A549 (cell line): ENCODE results near the gene TSPAN18. TPM values are rescaled to one million over a fixed set of nuclear protein-coding genes. Genes with fewer than 3 reads are reported as not detected.

Source experiments
- ATAC-seq, 2 experiments: fragments of 200-7000 bp in 1 of 2; fragments of >200 bp in 1 of 2; cut with Nextera tagmentation in 1 of 2; cut with Tn5 transposase in 1 of 2; 3 replicates each; pipeline versions ENCODE4 v1.8.0 to v1.9.1; 2018 to 2020; ENCODE audit warnings: mild to moderate bottlenecking in 1 of 2, moderate library complexity in 1 of 2
- CTCF ChIA-PET: fragments of 300-600 bp; sonication (Branson Sonifier 250); formaldehyde crosslinking; extraction: SDS; loops from one replicate; lab custom pipeline; 2021; ENCODE audit warnings: antibody characterized with exemption, inconsistent platforms; lab: Yijun Ruan, JAX
- POLR2A ChIA-PET: fragments of 350-600 bp; formaldehyde crosslinking; extraction: SDS; loops from one replicate; lab custom pipeline; 2021; ENCODE audit warnings: antibody characterized with exemption, inconsistent platforms; lab: Yijun Ruan, JAX
- DNase-seq, 2 experiments: peaks; one replicate each; pipeline versions ENCODE4 v3.0.0 to v3.0.0-alpha.2; 2011 to 2016; ENCODE audit warnings: low read depth in 1 of 2, low spot score in 1 of 2
- FAIRE-seq: peaks from 2 replicates; lab custom pipeline; 2011; peaks lifted over from hg19 to GRCh38; lab: Jason Lieb, UNC
- H3K27ac ChIP-seq, 2 experiments: fragments of >200 bp; sonication (Bioruptor Twin); formaldehyde crosslinking; 3 replicates each; pipeline ENCODE4 v1.5.1; 2016 to 2017
- H3K4me1 ChIP-seq: fragments of >200 bp; sonication (Bioruptor Twin); formaldehyde crosslinking; 3 replicates; pipeline ENCODE4 v1.6.1; 2016
- H3K4me2 ChIP-seq: fragments of >200 bp; sonication (Bioruptor Twin); formaldehyde crosslinking; 3 replicates; pipeline ENCODE4 v1.6.1; 2016
- H3K4me3 ChIP-seq: fragments of >200 bp; sonication (Bioruptor Twin); formaldehyde crosslinking; 3 replicates; pipeline ENCODE4 v1.5.1; 2016
- H3K9me3 ChIP-seq: fragments of >200 bp; sonication (Bioruptor Twin); formaldehyde crosslinking; 3 replicates; pipeline ENCODE4 v1.6.1; 2016
- CEBPB ChIP-seq, 2 experiments: fragments of >200 bp in 1 of 2; sonication (Bioruptor Twin) in 1 of 2; formaldehyde crosslinking in 1 of 2; IDR thresholded peaks; 2 replicates each; pipeline ENCODE4 v1.6.1; 2012 to 2016
- CHD4 ChIP-seq: fragments of 200-600 bp; sonication (generic); IDR thresholded peaks from 2 replicates; pipeline ENCODE4 v1.6.1; 2016; ENCODE audit warnings: antibody characterized with exemption, mild to moderate bottlenecking, borderline replicate concordance
- EHMT2 ChIP-seq: fragments of 200-600 bp; sonication (generic); IDR thresholded peaks from 2 replicates; pipeline ENCODE4 v1.6.1; 2016; ENCODE audit warnings: antibody characterized with exemption, low read depth, mild to moderate bottlenecking, moderate library complexity
- FOSL2 ChIP-seq, 2 experiments: fragments of 450-650 bp in 1 of 2; fragments of >200 bp in 1 of 2; sonication (Bioruptor Twin) in 1 of 2; formaldehyde crosslinking; IDR thresholded peaks; 2 replicates each; pipeline versions ENCODE4 v1.5.0 to v1.6.1; 2016 to 2020; ENCODE audit warnings: mild to moderate bottlenecking in 1 of 2, moderate library complexity in 1 of 2
- GATA3 ChIP-seq: IDR thresholded peaks from 2 replicates; pipeline ENCODE4 v1.6.1; 2012; ENCODE audit warnings: borderline replicate concordance
- HEYL ChIP-seq: fragments of 250-450 bp; sonication (Bioruptor Pico); IDR thresholded peaks from 2 replicates; pipeline ENCODE4 v1.8.0; 2021; ENCODE audit warnings: mild to moderate bottlenecking, moderate library complexity
- HOXB5 ChIP-seq: fragments of 250-450 bp; sonication (Bioruptor Pico); IDR thresholded peaks from 2 replicates; pipeline ENCODE4 v1.5.0; 2020; ENCODE audit warnings: mild to moderate bottlenecking, moderate library complexity
- KDM1A ChIP-seq: fragments of 200-600 bp; sonication (generic); IDR thresholded peaks from 2 replicates; pipeline ENCODE4 v1.6.1; 2016; ENCODE audit warnings: low read depth, mild to moderate bottlenecking
- KDM5A ChIP-seq: fragments of 200-600 bp; sonication (generic); IDR thresholded peaks from 2 replicates; pipeline ENCODE4 v1.6.1; 2016; ENCODE audit warnings: antibody characterized with exemption, mild to moderate bottlenecking
- MAZ ChIP-seq: fragments of 150-350 bp; IDR thresholded peaks from 2 replicates; pipeline ENCODE4 v1.6.1; 2014; ENCODE audit warnings: antibody characterized with exemption, low read depth, low read length, borderline replicate concordance
- MYC ChIP-seq: IDR thresholded peaks from 2 replicates; pipeline ENCODE4 v1.6.1; 2012; ENCODE audit warnings: mild to moderate bottlenecking, inconsistent platforms, low read length, improper control_type of control experiment, borderline replicate concordance
- PHF8 ChIP-seq: fragments of 200-600 bp; sonication (generic); IDR thresholded peaks from 2 replicates; pipeline ENCODE4 v1.6.1; 2016; ENCODE audit warnings: low read depth, mild to moderate bottlenecking, antibody characterized with exemption, moderate library complexity, borderline replicate concordance
- POLR2A ChIP-seq: IDR thresholded peaks from 2 replicates; pipeline ENCODE4 v1.6.1; 2012; ENCODE audit warnings: mild to moderate bottlenecking, low read length
- SMC3 ChIP-seq: fragments of >200 bp; sonication (Bioruptor Twin); formaldehyde crosslinking; IDR thresholded peaks from 3 replicates; pipeline ENCODE4 v1.6.1; 2018; ENCODE audit warnings: inconsistent platforms
- TFCP2L1 ChIP-seq: fragments of 250-450 bp; sonication (Bioruptor Pico); IDR thresholded peaks from 2 replicates; pipeline ENCODE4 v1.5.0; 2021; ENCODE audit warnings: mild to moderate bottlenecking
- ZNF302 ChIP-seq: fragments of 250-450 bp; sonication (Bioruptor Pico); IDR thresholded peaks from 2 replicates; pipeline ENCODE4 v1.9.0; 2021; ENCODE audit warnings: inconsistent platforms, mild to moderate bottlenecking, moderate library complexity
- WGBS: methylation state at CpG from one replicate; pipeline ENCODE4 v1.1.6; 2017; ENCODE audit errors: missing lambda C conversion rate; 5-methylcytosine and 5-hydroxymethylcytosine counted together
- polyA plus RNA-seq, 4 experiments: library from polyadenylated mRNA; depleted of rRNA in 3 of 4; stranded (reverse); fragments of >200 nt; fragmentation: RNase III in 1 of 4; extraction: RNeasy Plus Mini Kit Qiagen cat#74134 plus additional on column Dnase treatment in 1 of 4; gene quantifications; 2 replicates in 3 of 4; 3 replicates in 1 of 4; pipeline ENCODE4 v1.2.3, GENCODE V29; 2011 to 2017
- TF ChIP-seq, protein P1 (sequence below): fragments of 450-650 bp; IDR thresholded peaks from 2 replicates; pipeline ENCODE4 v1.6.1; 2014; ENCODE audit warnings: antibody characterized with exemption
- TF ChIP-seq, protein P2 (sequence below): fragments of 250-450 bp; sonication (Bioruptor Pico); IDR thresholded peaks from 2 replicates; pipeline ENCODE4 v1.5.0; 2020; ENCODE audit warnings: low read depth, mild to moderate bottlenecking, moderate library complexity
- TF ChIP-seq, protein P3 (sequence below): fragments of >200 bp; sonication (Bioruptor Twin); formaldehyde crosslinking; IDR thresholded peaks from 2 replicates; pipeline ENCODE4 v1.6.1; 2016
- TF ChIP-seq, protein P4 (sequence below): fragments of >200 bp; sonication (Bioruptor Twin); formaldehyde crosslinking; IDR thresholded peaks from 3 replicates; pipeline ENCODE4 v1.6.1; 2016
- TF ChIP-seq, protein P5 (sequence below): fragments of >200 bp; sonication (Bioruptor Twin); formaldehyde crosslinking; IDR thresholded peaks from 3 replicates; pipeline ENCODE4 v1.5.1; 2016

TSPAN18 gene
- polyA plus RNA-seq, 2 of the 4 experiments (the other 2 are of a cell fraction), result 0.81 to 4.5 TPM

DNA sequence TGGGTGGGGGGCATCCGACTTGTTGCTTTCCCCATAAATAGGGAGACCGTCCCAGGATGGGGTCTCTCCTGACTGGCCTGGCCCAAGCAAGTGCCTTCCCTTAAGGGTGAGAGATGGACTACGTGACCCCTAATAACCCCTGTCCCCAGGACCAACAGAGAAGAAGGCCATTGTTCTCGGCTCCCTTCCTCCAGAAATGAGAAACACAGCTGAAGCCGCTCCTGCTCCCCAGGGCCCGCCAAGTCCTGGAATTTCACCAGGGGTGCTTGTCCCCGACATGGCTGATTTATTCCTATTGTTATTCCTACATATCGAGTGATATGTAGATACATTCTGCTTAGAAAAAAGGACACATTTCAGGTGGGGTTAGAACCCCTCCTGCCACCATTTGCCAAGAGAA lies 123.2 kb downstream of the TSPAN18 start:
- no peak overlapping the region for H3K27ac ChIP-seq
- ChIA-PET POLR2A (no interaction called here), CTCF (no interaction called here)
- H3K9me3 ChIP-seq, result peaks cover 5% of the 10 kb centered on the region; the same call in 1 of the 3 replicates
- no peak for FAIRE-seq
- peaks cover 23% of the 10 kb centered on the region for H3K4me1 ChIP-seq
- ATAC-seq, result no peak
- H3K4me2 ChIP-seq, result no peak overlapping the region
- 89% methylated on average over 6 of the region's 8 CpGs for whole genome bisulfite sequencing
- no peak overlapping the region for H3K4me3 ChIP-seq
- no peak for DNase-seq
- TF ChIP-seq EHMT2, result no peak
- no peak for TF ChIP-seq KDM5A
- no peak for TF ChIP-seq CHD4
- TF ChIP-seq ZNF302 (CRISPR knock-in tag), result no peak
- TF ChIP-seq HEYL (CRISPR knock-in tag), result no peak
- TF ChIP-seq POLR2A, result no peak
- no peak for TF ChIP-seq SMC3
- TF ChIP-seq MAZ, result no peak
- TF ChIP-seq PHF8, result no peak
- TF ChIP-seq, protein P1, sequence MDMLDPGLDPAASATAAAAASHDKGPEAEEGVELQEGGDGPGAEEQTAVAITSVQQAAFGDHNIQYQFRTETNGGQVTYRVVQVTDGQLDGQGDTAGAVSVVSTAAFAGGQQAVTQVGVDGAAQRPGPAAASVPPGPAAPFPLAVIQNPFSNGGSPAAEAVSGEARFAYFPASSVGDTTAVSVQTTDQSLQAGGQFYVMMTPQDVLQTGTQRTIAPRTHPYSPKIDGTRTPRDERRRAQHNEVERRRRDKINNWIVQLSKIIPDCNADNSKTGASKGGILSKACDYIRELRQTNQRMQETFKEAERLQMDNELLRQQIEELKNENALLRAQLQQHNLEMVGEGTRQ, result no peak
- no peak for TF ChIP-seq HOXB5
- TF ChIP-seq, protein P2, sequence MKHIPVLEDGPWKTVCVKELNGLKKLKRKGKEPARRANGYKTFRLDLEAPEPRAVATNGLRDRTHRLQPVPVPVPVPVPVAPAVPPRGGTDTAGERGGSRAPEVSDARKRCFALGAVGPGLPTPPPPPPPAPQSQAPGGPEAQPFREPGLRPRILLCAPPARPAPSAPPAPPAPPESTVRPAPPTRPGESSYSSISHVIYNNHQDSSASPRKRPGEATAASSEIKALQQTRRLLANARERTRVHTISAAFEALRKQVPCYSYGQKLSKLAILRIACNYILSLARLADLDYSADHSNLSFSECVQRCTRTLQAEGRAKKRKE, result no peak
- TF ChIP-seq GATA3, result no peak
- no peak for TF ChIP-seq TFCP2L1 (CRISPR knock-in tag)
- TF ChIP-seq MYC, result no peak
- TF ChIP-seq, protein P3, sequence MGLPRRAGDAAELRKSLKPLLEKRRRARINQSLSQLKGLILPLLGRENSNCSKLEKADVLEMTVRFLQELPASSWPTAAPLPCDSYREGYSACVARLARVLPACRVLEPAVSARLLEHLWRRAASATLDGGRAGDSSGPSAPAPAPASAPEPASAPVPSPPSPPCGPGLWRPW, result no peak

DNA sequence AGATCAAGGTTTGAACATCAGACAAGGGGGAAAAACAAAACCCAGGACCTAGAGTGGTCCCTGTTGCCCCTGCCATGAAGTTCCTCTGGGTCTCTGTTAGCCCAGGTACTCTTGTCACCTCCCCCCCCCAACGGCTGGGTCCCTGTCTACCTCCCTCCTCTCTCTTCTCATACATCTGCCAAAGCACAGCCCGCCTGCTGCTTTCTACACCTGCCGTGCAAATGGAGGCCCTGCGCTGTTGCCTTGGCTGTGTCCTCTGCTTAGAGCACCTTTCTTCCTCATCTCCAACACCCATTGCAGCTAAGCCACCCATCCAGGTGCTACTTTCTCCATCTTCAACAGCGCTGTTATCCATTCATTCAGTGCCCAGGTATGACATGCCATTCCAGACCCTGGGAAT lies 124.7 kb downstream of the TSPAN18 start:
- ChIA-PET POLR2A (no interaction called here), CTCF (interaction anchor here (1.0 to 1.7 kb wide), 2 partner anchors 22 to 35 kb away, joined by 3 to 4 read pairs; no protein-coding TSS in a partner anchor)
- H3K4me2 ChIP-seq, result no peak overlapping the region
- no peak for DNase-seq
- 94% methylated on average over 4 of the region's 5 CpGs for WGBS
- peaks cover 5% of the 10 kb centered on the region; the same call in 1 of the 3 replicates for H3K9me3 ChIP-seq
- H3K4me3 ChIP-seq, result no peak overlapping the region
- H3K27ac ChIP-seq, result no peak overlapping the region; a peak in 1 of 6 replicates
- H3K4me1 ChIP-seq, result peaks cover 37% of the 10 kb centered on the region
- no peak for TF ChIP-seq ZNF302 (CRISPR knock-in tag)
- TF ChIP-seq CEBPB (IDR thresholded peaks at IDR 0.05), result no peak
- TF ChIP-seq CHD4, result no peak
- TF ChIP-seq, protein P4, sequence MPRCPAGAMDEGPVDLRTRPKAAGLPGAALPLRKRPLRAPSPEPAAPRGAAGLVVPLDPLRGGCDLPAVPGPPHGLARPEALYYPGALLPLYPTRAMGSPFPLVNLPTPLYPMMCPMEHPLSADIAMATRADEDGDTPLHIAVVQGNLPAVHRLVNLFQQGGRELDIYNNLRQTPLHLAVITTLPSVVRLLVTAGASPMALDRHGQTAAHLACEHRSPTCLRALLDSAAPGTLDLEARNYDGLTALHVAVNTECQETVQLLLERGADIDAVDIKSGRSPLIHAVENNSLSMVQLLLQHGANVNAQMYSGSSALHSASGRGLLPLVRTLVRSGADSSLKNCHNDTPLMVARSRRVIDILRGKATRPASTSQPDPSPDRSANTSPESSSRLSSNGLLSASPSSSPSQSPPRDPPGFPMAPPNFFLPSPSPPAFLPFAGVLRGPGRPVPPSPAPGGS, result no peak
- no peak for TF ChIP-seq EHMT2
- TF ChIP-seq FOSL2 (IDR thresholded peaks at IDR 0.05), result no peak
- no peak for TF ChIP-seq FOSL2 (CRISPR knock-in tag; IDR thresholded peaks at IDR 0.05)
- TF ChIP-seq KDM1A, result no peak
- TF ChIP-seq KDM5A, result no peak
- TF ChIP-seq, protein P5, sequence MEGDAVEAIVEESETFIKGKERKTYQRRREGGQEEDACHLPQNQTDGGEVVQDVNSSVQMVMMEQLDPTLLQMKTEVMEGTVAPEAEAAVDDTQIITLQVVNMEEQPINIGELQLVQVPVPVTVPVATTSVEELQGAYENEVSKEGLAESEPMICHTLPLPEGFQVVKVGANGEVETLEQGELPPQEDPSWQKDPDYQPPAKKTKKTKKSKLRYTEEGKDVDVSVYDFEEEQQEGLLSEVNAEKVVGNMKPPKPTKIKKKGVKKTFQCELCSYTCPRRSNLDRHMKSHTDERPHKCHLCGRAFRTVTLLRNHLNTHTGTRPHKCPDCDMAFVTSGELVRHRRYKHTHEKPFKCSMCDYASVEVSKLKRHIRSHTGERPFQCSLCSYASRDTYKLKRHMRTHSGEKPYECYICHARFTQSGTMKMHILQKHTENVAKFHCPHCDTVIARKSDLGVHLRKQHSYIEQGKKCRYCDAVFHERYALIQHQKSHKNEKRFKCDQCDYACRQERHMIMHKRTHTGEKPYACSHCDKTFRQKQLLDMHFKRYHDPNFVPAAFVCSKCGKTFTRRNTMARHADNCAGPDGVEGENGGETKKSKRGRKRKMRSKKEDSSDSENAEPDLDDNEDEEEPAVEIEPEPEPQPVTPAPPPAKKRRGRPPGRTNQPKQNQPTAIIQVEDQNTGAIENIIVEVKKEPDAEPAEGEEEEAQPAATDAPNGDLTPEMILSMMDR, result no peak
- TF ChIP-seq, all 56 proteins: peak for 0
- ATAC-seq, result no peak
- no peak for FAIRE-seq
